GM19328 (cell line): ENCODE measurements around the gene CAPN2.
"Not testable (repeated sequence)": the region's sequence is repeated elsewhere in the genome, so short reads cannot be mapped to it uniquely, and the experiment has no call there.

ENCODE experiments used
- ATAC-seq: cut with Tn5 transposase; IDR thresholded peaks from one replicate; pipeline ENCODE4 v1.9.1; 2021; ENCODE audit warnings: mild to moderate bottlenecking, moderate library complexity; ENCODE audit not compliant: unreplicated experiment

The CAPN2 gene

DNA sequence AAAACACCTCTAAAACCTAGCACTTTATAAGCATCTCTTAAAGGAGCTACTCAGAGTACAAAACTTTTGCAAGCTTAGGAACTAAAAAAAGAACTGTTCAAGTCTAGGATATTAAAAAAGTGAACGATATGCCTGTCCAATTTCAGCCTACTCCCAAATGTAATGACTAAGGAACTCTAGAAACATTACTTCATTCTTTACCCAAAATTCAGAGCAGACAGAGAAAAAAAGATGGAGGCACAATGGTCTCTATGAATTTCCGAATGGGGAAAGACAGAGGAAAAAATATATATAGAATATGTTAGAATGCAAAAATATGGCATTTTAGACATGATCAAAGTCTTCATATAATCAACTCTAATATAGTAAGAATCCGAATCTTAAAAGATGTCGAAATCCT, 72.2 kb downstream of the CAPN2 start:
- ATAC-seq, result no peak

DNA sequence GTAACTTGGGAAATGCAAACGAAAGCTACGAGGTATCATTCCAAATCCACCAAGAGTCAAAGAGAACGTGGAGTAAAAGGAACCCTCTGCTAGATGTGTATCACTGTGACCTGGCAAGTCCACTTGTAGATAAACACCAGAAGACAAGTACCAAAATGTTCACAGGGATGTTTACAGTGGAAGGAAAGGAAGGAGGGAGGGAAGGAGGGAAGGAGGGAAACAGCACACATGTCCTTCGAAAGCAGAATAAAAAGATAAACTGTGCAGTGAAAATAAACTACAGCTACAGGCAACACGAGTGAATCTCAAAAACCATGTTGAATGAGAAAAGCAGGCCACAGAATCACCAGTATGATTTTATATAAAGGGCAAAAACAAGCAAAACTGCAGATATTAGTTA, 73.5 kb downstream of the CAPN2 start:
- no peak for ATAC-seq

DNA sequence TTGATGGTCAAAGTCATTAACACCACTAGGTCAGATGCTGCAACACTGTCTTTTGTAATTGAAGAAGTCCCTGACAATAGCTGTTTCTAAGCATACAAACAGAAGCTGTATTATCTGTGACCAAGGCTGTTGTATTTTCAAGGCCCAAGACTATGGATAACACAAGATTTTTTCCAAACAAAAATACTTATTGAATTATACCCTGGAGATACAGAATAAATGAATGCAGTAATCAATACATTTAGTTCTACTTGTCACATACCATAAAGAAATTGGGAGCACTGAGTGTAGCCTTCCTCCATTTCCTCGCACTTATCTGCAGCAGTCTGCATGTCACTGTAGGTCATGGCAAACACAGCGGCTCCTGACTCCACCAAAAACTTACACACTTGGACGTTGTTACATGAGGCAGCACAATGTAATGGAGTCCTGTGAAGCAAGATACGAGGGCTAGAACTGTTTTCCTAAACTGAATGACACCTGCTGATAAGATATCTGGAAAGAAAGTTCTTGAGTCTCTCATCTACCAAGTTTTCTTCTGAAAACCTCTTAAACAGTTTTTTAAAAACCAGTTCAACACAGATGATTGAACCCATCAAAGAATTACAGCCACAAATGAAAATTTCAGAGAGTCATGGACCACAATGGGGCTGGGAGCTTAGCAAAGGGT, 76.5 kb downstream of the CAPN2 start:
- ATAC-seq, result no peak

DNA sequence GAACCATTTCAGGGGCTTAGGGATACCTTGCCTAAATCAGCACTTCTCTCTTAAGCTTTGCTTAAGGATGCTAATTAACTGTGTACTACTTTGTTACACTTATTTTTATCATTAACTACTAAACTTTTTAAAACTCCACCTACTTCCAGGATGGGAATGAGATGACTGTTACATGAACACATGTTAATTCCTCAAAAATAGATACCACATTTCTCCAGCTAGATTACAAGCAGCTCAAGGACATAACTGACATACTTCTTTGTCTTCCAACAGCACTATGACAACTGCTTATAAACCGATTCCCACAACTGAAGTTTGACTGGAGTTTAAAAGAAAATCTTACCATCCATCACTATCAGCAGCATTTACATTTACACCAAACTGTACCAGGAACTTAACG, 79.7 kb downstream of the CAPN2 start:
- ATAC-seq, result no peak

DNA sequence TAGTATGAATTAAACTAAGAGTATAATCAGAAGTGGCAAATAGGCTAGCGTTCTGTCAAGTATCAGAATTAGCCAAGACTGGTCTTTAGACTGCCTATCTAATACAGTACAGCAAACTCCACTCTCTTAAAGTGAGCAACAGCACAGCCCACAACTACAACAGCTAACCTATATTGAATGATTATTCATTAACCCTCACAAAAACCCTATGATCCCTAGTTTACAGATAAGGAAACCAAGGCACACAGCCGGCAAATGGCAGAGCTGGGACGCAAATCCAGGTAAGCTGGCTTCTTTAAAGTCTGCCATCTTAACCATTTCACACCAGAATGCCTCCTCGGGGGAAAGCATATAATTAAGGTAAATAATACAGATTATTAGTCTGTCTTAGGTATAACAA, 81.4 kb downstream of the CAPN2 start:
- ATAC-seq, result no peak

DNA sequence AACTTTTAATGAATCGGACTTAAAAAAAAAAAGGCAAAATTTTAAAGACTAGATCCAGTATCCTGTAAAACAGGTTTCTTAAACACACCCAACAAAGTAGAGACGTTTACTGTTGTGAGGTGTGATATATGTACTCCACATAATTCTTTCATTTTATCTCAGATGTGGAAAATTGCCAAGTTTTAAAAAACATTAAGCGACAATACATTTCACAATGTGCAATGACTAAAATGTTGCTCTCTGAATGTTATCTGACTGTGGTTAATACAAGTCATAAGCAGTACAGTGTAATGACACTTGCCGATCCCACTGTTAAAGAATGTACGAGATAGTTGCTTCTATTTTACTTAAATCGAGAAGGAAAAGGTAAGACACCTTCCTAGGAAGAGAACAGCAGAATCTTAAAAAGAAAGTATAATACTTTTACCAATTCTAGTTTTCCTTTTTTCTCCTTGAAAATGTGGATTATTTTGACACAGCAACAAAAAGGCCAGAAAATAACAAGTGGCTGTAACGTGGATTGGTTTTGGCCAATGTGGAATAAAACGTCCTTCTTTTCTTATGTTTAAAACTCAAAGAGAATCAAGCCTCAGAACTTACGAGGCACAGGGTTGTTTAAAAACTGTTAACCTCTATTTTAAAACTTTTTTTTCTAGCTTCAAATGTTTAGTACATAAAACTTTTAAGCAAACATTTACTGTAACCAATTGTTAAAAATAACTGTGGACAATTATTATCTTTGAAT, 82.0 kb downstream of the CAPN2 start:
- ATAC-seq, result no peak

DNA sequence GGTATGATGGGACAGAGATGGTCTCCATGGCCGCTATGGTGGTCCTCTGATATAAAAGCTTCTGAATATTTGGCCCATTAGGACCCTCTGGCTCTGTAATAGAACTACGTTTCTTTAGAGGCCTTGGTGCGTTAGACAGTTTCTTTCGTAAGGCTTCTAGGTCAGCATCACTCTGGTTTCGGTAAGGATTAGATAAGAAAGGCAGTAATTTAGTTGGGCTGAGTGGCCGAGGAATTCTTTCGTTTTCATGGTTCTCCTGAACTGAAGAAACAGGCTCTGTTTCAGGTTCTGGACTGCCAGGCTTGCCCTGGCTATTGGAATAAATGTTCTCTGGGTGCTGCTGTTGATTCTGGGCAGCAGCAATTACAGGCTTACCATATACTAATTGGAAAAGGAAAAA, 83.9 kb downstream of the CAPN2 start:
- no peak for ATAC-seq

DNA sequence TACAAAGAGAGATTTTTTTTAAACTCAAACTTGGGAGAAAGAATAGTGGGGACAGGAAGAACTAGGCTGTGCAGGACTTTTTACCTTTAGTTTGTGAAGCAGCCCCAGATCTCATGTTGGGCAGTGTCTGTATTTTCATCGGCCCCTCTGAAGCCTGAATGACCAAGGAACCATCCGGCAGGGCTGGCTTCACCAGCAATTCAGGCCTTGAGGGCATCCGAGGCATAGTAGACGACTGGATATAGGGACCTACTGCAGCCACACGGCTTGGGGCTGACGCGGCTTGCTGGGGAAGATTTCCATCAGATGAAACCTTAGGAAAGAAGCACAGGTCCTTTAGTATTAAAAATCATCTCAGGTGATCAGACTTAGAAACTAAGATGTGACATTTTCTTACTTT, 89.7 kb downstream of the CAPN2 start:
- ATAC-seq, result no peak

DNA sequence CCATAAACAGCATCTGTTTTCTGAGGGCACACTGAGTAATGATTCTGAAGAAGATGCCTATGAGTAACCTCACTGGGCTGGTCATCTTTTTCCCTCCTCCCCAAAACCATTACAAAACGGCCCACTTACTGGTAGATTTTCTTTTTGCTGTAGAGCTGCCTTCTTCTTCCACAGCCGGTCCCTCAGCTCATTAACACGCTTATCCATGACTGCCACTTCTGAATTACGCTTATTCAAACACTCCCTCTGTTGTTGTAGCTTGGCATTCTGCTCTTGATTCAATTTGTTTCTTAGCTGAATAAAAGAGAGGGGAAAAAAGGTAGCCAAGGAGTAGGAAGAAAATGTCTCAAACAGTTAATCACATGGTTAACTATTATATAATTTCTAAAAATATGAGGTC, 90.3 kb downstream of the CAPN2 start:
- no peak for ATAC-seq

DNA sequence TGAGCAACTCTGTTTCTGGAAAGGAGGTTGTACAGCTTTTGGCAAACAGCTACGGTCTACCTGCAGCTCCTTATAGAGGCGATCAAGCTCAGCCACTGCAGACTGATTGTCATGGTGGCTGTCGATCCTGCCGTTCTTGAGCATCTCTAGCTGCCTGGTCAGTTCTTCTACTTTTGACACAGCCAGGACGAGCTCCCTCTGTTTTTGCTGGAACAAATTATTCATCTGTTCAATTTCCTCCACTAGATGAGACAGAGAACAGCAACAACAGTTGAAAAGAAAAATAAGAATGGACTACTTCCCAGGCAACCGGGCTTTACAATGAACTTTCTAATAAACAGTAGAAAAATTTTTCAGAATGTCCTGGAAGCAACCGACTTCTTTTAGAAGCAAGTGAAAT, 90.9 kb downstream of the CAPN2 start:
- ATAC-seq, result no peak

DNA sequence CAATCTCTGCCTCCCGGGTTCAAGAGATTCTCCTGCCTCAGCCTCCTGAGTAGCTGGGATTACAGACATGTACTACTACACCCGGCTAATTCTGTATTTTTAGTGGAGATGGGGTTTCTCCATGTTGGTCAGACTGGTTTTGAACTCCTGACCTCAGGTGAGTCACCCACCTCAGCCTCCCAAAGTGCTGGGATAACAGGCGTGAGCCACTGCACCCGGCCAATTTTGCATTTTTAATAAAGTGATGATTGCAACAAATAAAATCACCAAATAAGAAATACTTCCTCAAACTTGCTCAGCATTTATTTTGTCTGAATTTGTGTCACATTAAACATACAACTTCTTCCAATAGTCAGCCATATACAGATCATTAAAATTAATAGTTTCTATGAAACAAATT, 97.6 kb downstream of the CAPN2 start:
- not testable (repeated sequence) for ATAC-seq

DNA sequence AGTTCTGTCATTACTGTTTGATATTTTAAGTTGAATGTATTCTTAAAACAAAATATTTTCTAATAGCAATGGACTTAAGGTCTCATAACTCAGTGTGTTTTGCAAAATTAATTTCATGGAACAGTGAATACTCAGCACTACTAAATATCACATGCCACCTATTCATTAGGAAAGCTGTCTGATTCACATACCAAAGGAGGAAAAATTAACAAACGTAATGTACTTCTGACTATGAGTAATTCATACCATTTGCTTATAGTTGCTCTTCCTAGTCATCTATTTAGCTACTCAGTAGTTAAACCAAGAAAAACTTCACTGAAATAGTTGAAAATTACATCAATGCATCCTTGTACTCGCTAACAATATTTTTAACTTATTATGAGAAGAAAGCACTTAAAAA, 98.2 kb downstream of the CAPN2 start:
- no peak for ATAC-seq

DNA sequence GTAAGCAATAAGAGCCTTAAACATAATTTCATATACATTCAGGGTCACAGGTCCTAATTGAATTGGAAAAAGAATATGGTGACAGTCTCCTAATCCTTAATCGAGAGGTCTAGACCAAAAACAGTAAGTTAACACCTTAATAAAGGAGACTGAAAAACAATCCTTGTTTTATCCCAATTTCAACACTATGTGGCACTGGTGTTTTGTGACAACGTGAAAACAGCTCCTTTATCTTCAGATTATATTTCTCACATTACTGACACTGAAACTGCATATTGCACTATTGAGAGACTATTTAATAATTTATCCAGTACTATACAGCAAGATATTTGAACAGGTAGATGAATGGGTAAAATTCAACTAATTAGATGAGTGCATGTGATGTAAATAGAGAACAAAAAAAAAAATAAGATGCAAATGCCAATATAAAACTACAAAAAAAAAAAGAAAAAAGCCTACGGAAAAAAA, 99.3 kb downstream of the CAPN2 start:
- no peak for ATAC-seq

DNA sequence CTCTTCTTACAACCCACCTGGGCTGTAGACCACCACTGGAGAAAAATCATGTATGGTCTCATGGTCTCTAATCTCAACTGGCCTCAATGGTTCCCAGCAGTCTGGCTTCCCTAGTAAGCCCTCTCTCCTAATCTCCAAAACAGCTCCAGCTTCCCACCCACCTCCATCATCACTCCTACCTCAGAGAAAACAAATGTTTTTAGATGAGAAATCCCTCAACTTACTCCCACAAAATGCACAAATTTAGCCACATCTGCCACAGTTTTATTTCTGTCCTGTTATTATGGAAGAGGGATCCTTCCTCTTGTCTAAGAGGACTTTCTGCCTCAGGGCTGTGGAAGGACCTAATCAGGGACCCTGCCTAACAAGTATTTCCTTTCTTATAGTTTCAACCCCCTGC, 101.3 kb downstream of the CAPN2 start:
- no peak for ATAC-seq

DNA sequence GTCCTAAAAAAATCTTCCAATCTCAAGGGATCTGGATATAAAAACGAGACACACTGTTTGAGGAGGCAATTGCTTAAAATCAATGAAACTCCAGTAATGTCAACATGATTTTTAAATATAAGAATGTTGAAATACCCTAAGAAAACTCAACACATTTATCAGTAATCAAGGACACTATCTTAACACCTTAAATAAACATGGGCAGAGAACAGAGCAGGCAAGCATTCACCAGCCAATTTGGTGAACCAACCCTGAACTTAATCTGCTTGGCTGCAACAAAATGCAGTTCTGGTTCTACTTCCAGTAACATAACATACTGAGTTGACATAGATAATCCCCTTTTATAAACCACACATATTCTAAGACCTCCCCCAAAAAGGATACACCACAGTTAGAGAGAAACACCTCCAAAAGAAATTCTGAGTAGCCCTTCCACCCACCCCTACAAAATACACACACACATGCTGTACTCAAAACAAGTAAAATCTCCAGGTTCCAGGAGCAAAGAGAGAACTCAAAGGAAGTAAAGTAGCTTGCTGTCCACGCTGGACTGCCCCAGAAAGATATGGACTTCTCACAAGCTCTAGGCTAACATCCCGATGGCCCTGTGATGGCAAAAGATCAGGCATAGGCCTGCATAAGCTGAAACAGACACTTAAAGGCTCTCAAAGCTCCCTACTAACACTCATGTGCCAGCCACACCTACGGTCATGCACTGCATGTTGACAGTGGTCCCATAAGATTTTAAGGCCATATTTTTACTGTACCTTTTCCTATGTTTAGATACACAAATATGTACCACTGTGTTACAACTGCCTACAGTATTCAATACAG, 102.9 kb downstream of the CAPN2 start:
- no peak for ATAC-seq

DNA sequence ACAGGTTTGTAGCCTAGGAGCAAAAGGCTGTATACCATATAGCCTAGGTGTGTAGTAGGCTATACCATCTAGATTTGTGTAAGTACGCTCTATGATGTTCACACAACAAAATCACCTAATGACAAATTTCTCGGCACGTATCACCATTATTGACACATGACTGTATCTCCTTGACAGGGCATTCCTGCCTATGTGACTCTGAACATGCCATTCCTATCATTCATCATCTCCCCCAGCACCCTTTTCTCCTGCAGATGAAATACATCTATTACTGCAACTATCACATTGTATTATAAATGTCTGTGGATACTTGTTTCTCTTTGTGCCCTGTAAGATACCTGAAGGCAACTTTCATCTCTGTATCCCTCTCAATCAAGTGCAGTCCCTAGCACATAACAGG, 103.5 kb downstream of the CAPN2 start:
- ATAC-seq, result no peak

DNA sequence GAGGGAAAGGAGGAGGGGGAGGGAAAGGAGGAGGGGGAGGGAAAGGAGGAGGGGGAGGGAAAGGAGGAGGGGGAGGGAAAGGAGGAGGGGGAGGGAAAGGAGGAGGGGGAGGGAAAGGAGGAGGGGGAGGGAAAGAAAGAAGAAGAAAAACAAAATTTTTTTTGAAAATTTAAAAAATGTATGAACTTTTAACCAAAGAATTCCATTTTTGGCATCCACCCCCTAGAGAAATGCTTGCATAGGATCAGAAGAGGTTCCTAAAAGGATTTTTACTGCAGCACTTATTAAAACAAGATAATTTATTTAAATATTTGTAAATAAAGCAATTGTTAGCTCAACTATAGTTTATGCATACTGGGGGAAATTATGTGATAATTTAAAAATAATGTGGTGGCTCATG, 104.9 kb downstream of the CAPN2 start:
- not testable (repeated sequence) for ATAC-seq

DNA sequence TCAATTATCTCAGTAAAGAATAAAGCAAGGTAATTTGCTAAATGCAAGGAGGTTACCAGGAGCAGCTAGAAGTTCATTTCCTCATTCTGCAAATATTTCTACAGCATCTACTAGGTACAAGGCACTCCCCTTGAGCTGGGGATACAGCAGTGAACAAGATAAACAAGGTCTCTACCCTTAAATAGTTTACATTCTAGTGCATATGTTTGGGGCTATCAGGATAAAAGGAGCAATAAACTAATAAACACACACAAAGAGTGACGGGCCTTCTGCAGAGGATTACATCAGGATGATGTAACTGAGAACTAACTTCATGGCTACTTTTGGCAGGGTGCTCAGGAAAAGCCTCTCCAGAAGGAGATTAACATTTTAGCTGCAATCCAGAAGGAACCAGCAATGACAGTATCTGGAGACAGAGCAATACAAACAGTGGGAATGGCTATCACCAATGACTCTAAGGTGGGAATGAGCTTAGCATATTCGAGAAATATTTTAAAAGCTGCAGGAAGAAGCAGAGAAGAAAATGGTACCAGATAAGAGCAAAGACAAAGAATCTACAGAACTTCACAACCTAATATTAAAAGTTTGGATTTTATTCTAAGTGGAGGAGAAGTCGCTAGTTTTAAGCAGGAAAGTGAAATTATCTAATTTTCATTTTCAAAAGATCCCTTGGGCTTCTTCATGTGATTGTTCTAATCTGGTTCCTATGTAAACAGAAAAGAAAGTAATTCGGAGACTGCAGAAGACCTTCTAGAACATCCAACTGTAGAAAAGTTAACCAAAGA, 107.6 kb downstream of the CAPN2 start:
- no peak for ATAC-seq

DNA sequence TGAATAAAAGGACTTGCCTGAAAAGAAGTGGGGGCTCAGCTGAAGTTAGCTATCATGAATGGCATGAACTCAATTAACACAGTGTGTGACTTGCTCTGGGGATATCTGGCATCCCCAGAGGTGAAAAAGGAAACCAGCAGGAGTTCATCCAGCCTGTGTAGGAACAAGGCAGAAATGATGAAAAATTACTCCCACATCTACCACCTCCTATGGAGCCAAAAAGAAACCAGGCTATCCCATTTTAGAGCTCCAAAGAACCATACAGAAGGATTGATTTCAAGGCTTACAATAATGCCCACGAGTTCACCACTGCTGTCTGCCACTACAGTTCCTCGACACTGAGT, 108.1 kb downstream of the CAPN2 start:
- no peak for ATAC-seq

DNA sequence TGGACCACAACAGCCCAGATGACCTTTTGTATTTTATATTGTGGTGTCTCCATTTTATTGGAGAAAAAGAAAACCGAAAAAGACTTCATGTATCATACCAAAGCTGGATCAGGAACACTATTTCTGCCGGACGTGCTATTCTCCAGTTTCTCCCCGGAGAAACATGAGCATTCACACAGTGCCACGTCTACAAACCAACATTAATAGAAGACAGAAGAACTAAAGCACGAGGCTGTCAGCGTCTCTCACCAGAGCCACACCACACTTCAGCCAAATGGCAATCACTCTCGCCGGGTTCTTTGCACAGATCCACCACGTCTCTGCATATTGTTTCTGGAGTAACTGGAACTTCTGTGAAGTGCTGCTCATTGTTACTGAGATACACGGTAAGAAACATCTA, 108.6 kb downstream of the CAPN2 start:
- ATAC-seq, result no peak

DNA sequence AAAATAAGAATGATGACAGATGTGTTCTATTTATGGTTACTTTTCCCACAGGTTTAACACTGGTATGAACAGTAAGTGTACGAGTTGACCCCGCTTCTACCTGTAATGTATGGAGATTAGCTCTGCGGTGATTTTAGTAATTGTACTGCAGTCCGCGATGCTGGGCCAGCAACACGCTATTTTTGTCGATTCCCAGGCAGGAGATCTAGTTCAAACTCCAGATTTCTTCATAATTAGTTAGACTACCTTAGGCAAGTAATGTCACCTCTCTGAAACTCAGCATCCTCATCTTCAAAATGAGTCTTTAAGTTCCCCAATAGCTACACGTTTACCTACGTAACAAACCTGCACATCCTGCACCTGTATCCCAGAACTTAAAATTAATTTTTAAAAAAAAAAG, 111.9 kb downstream of the CAPN2 start:
- ATAC-seq, result no peak
